ENCODE data around the gene CACNA1H.
"Not testable (repeated sequence)": the region's sequence is repeated elsewhere in the genome, so short reads cannot be mapped to it uniquely, and the experiment has no call there.

CACNA1H gene

DNA sequence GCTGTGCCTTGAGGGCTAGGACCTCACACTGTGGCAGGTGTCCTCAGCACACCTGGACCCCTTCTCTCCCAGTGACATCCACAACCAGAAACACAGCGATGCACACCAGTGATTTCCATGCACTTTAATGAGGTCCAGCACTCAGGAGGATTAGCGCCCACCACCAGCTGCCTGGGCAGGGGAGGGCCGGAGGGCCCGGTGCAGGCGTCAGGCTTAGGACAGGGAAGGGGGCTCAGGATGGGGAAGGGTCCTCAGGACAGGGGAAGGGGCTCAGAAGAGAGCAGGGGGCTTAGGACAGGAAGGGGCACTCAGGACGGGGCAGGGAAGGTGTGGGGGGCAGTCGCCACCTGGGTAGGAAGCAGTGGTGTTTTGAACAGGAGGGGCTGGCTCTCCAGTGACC lies 75.3 kb downstream of the CACNA1H start:
- not testable (repeated sequence) for DNase-seq (ENCODE audit: low read depth in 2 of 2)

DNA sequence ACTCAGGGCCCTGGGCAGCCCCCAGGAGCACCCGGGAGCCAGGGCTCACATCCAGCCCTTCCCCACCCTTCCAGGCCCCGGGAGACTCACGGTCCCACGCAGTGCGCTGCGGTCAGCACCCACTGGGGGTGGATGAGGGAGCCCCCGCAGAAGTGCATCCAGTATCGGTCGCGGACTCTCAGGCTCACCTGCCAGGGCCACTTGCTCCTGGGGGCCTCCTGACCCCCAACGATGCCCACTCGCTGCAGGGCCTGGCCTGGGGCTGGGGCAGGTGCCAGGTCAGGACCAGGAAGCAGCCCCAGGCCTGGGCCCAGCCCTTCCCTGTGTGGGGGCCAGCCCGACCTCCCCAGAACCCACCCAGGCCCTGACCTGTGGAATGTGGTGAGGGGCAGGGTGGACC lies 76.6 kb downstream of the CACNA1H start:
- not testable (repeated sequence) for DNase-seq (ENCODE audit: low read depth in 2 of 2)

DNA sequence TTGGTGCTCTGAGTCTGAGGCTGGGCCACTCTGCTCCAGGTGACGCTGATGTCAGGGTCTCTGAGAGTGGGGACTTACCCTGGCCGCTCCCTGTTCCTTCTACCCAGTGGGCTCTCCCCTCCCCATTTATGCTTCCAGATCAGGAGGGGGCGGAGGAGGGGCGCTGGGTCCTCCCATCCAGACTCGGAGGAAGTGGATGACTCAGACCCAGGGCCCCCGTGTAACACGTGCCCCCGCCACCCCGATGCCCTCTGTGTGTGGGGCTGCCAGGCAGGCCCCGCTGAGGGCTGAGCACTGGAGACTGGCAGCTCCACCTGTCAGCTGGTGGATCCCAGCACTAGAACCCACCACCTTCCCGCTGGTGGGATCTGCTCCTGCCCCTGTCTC lies 77.2 kb downstream of the CACNA1H start, which contains the start of gene TPSB2:
TPSB2 (minus strand) TSS at position 101 of the 387 bp plus-strand sequence. CDS start 233 bp downstream, outside the sequence.
- not testable (repeated sequence) for DNase-seq (ENCODE audit: low read depth in 2 of 2)

DNA sequence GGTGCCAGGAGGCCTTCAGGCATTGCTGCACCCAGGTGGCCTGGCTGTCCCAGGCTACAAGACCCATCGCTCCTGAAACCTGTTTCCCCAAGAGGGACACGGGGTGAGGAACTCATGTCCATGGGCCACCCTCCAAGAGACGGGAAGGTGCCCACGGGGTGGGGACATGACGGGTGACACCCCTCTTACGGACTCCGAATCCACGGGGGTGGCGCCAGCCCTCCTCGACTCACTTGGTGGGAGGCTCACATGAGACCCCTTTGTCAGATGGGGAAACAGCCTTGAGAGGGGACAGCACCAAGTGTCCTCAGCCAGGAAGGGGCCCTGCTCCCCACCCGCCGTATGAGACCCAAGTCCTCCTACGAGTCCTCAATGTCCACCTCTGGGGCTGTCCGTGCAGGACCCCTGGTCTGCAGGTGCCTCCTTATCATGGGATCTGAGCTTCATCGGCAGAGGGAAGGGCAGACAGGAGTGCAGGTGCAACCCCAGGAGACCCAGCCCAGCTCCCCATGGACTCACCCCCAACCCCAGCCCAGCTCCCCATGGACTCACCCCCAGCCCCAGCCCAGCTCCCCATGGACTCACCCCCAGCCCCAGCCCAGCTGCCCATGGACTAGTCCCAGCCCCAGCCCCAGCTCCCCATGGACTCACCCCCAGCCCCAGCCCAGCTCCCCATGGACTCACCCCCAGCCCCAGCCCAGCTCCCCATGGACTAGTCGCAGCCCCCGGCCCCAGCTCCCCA lies 77.7 kb downstream of the CACNA1H start:
- DNase-seq (ENCODE audit: low read depth in 2 of 2): not testable (repeated sequence)

DNA sequence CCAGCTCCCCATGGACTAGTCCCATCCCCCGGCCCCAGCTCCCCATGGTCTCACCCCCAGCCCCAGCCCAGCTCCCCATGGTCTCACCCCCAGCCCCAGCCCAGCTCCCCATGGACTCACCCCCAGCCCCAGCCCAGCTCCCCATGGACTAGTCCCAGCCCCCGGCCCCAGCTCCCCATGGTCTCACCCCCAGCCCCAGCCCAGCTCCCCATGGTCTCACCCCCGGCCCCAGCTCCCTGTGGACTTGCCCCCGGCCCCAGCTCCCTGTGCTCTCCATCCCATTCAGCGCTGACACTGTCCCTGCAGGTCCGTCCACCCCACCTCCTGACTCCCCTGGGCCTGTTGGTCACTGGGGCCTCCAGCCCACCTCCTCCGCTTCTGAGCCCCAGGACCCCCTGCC lies 78.4 kb downstream of the CACNA1H start:
- not testable (repeated sequence) for DNase-seq (ENCODE audit: low read depth in 2 of 2)

DNA sequence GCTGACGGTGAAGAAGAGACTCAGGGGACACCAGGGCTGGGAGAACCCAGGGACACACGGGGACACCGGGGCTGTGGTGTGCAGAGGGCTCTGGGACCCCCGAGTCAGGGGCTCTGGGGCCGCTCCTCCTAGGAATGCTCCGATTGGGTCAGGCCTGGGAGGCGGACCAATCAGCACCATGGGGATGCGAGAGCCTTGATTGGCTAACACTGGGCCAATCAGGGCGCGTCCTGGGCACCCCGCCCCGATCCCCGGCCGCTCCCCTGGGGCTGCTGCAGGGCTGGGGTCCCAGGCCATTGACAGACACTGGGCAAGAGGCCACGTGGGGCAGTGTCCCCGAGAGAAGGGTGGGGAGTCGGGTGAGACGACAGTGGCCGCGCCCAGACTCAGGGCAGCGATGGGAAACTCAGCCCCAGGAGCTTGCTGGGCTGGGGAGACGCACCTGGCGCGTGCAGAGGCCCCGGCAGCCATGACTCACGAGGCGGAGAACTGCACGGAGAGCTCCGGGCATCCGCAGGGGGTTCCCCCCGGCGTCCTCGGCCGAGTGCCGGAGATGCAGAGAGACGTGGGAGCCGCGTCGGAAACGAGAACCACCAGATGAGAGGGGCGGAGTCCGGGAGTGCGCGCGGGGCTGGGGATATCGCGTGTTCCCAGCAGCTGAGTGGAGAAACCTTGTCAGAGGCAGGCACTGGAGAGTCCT lies 79.3 kb downstream of the CACNA1H start:
- not testable (repeated sequence) for DNase-seq (ENCODE audit: low read depth in 2 of 2)

DNA sequence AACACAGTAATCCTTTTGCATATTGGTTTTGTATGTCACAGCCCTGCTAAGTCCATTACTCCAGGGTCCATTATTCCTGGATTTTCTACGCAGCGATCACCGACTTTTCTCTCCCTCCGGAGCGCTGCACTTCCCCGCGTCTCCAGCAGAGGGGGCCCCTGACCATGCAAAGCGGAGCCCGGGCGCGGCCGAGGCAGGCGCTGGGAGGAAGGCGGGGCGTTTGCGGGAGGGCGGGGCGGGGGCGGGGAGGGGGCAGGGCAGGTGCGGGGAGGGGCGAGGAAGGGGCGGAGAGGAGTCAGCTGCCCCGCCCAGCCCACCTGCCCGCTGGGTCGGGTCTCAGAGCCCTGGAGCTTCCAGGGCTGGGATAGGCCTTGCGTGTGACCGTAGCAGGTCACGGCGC lies 83.8 kb downstream of the CACNA1H start:
- DNase-seq (ENCODE audit: low read depth in 2 of 2): not testable (repeated sequence)

DNA sequence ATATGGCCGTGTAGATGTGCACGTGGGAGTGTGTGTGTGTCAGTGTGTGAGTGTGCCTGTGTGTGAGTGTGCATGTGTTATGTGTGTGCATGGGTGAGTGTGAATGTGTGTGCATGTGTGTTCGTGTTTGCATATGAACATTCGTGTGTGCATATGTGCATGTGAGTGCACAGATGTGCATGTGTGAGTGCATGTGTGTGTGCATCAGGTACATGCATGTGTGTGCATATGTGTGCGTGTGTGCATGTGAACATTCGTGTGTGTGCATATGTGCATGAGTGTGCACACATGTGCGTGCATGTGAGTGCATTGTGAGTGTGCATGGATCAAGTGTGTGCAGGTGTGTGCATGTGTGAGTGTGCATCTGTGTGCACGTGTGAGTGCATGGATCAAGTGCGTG lies 85.1 kb downstream of the CACNA1H start:
- DNase-seq (ENCODE audit: low read depth in 2 of 2): no peak

DNA sequence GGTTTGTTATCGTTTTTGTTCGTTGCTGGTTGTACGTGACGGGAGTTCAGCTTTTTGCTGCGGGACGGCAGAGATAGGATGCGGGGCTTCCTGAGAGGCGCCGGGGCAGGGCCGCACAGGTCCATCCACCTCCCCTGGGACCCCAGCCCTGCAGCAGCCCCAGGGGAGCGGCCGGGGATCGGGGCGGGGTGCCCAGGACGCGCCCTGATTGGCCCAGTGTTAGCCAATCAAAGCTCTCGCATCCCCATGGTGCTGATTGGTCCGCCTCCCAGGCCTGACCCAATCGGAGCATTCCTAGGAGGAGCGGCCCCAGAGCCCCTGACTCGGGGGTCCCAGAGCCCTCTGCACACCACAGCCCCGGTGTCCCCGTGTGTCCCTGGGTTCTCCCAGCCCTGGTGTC lies 86.0 kb downstream of the CACNA1H start:
- DNase-seq (ENCODE audit: low read depth in 2 of 2): not testable (repeated sequence)

DNA sequence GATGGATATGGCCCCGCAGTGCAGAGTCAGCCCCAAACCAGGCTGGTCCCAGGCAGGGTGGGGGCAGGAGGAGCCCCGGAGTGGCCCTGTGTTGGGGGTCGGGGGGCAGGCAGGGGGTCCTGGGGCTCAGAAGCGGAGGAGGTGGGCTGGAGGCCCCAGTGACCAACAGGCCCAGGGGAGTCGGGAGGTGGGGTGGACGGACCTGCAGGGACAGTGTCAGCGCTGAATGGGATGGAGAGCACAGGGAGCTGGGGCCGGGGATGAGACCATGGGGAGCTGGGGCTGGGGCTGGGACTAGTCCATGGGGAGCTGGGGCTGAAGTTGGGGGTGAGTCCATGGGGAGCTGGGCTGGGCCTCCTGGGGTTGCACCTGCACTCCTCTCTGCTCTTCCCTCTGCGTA lies 86.7 kb downstream of the CACNA1H start:
- DNase-seq (ENCODE audit: low read depth in 2 of 2): not testable (repeated sequence)

DNA sequence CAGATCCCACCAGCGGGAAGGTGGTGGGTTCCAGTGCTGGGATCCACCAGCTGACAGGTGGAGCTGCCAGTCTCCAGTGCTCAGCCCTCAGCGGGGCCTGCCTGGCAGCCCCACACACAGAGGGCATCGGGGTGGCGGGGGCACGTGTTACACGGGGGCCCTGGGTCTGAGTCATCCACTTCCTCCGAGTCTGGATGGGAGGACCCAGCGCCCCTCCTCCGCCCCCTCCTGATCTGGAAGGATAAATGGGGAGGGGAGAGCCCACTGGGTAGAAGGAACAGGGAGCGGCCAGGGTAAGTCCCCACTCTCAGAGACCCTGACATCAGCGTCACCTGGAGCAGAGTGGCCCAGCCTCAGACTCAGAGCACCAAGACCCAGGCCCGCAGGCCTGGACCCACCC lies 87.5 kb downstream of the CACNA1H start, which contains the start of gene TPSAB1:
TPSAB1 (plus strand) TSS at position 270 of the 400 bp plus-strand sequence. CDS start 234 bp downstream, outside the sequence.
- DNase-seq (ENCODE audit: low read depth in 2 of 2): not testable (repeated sequence)

DNA sequence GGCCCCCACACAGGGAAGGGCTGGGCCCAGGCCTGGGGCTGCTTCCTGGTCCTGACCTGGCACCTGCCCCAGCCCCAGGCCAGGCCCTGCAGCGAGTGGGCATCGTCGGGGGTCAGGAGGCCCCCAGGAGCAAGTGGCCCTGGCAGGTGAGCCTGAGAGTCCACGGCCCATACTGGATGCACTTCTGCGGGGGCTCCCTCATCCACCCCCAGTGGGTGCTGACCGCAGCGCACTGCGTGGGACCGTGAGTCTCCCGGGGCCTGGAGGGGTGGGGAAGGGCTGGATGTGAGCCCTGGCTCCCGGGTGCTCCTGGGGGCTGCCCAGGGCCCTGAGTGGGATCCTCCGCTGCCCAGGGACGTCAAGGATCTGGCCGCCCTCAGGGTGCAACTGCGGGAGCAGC lies 88.2 kb downstream of the CACNA1H start:
- not testable (repeated sequence) for DNase-seq (ENCODE audit: low read depth in 2 of 2)

DNA sequence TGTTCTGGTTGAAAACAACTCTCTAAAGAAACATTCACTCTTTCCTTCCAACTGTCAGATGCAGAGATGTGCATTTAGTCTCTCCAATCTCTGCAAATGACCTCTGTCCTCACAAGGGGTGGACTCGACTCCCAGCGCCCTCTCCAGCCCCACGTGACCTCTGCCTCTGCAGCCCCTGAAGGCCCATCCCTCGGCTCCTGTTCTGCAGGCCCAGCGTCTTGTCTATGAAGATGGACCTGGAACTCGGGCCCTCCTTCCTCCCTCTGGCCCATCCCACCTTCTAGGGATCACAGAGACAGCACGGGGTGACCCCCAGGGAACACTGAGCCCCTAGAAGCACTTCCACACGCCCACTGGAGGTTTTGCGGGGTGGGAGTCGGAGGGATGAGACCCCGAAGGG lies 90.5 kb downstream of the CACNA1H start:
- DNase-seq (ENCODE audit: low read depth in 2 of 2): not testable (repeated sequence)

DNA sequence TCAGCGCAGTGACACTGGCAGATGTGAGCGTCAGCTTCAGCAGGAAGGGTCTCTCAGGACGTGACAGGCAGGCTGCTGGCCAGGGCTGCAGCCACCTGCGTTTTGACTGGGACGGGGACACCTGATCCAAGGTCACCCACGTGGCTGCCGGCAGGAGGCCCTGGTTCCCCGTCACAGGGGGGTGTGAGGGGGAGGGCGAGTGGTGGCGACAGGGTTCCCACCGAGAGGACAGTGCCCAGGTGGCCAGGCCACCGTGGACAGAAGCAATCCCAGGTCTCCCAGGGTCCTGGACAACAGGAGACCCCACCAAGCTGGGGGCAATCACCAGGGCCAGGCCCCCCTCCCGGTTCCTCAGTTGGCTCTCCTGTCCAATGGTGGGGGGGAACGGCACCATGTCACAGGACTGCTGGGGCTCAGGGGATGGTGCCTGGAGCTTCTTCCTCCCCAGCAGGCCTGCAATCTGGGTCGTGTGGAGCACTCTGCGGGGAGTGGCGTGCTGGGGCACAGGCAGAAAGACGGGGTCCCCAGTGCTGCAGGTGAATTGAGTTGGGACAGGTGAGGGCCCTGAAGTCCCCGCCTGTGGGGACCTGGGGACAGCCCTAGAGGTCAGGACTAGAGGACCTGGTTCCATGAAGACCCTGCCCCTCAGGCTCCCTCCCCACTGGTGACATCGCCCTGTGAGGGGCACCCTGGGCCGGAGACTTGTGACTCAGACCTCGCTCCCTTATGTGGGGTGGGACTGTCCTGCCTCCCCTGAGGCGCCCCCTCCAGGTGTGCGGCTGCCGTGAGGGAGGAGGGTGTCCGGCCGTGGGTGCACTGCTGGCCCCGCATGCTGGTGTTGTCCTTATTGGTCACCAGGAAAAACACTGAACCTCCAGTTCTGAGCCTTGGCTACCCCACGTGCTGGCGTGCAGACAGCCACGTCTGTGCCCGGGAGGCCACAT lies 91.3 kb downstream of the CACNA1H start:
- not testable (repeated sequence) for DNase-seq (ENCODE audit: low read depth in 2 of 2)

DNA sequence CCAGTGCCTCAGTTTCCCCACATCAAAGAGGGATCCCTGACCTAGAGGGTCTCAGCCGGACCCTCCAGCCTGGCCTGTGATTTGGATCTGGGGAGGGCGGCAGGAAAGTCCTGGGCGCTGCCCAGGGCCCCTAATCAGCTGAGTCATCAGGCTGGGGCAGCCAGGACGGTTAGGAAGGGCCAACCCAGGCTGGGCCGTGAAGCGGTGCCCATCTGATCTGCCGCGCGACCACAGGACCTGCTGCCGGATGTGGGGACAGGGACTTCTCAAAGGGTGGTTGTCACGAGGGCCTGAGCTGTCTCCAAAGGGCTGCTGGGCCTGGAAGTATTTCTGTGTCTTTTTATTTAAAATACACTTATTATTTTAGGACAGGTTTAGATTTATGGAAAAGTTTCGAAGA lies 92.0 kb downstream of the CACNA1H start:
- no peak for DNase-seq (ENCODE audit: low read depth in 2 of 2)

DNA sequence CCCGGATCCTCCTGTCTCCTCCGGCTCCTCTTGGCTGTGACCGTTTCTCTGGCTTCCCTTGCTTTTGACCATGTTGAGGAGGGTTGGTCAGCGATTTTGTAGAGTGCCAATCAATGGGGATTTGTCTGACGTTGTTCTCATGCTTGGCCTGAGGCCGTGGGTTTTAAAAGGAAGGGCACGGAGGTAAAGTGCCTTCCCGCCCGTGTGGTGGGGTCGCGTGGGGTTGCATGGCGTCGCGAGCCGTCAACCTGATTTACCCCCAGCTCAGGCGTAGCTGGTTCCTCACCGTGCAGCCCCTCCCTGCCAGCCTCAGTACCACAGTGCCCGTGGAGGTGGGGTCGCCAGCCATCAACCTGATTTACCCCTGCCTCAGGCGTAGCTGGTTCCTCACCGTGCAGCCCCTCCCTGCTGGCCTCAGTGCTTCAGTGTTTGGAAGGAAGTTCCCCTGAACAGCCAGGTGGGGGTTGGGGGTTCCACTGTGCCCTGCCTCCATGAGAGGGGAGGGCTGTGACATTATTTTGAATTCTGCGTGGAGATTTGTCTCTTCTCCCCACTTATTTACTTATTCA lies 92.6 kb downstream of the CACNA1H start:
- no peak for DNase-seq (ENCODE audit: low read depth in 2 of 2)

DNA sequence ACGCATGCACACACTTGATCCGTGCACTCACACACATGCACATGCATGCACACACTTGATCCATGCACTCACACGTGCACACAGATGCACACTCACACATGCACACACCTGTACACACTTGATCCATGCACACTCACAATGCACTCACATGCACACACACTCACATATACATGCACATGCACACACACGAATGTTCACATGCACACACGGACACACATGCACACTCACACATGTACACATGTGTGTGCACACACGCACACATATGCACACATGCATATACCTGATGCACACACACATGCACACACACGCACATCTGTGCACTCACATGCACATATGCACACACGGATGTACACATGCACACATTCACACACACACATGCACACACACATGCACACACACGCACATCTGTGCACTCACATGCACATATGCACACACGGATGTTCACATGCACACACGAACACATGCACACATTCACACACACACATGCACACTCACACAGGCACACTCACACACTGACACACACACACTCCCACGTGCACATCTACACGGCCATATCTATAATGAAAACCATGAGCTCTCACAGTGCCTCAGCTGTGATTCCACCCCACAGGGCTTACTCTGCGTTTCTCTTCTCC lies 95.1 kb downstream of the CACNA1H start:
- not testable (repeated sequence) for DNase-seq (ENCODE audit: low read depth in 2 of 2)

DNA sequence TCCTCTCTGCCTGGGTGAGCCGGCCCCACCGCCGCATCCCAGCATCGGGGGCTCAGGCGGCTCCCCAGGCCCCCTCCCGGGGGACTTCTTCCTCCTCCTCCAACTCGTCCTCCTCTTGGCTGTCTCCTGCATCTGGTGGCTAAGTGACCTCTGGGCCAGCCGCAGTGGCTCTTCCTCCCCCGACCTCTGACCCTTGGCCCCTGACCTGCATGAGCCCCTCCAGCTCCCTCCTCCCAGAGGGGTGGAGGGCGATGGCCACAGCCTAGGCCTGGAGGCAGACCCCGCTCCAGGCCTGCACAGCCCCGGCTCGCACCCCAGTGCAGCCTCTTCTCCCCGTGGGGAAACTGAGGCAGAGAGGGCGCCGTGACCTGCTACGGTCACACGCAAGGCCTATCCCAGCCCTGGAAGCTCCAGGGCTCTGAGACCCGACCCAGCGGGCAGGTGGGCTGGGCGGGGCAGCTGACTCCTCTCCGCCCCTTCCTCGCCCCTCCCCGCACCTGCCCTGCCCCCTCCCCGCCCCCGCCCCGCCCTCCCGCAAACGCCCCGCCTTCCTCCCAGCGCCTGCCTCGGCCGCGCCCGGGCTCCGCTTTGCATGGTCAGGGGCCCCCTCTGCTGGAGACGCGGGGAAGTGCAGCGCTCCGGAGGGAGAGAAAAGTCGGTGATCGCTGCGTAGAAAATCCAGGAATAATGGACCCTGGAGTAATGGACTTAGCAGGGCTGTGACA lies 96.3 kb downstream of the CACNA1H start:
- DNase-seq (ENCODE audit: low read depth in 2 of 2): not testable (repeated sequence)

DNA sequence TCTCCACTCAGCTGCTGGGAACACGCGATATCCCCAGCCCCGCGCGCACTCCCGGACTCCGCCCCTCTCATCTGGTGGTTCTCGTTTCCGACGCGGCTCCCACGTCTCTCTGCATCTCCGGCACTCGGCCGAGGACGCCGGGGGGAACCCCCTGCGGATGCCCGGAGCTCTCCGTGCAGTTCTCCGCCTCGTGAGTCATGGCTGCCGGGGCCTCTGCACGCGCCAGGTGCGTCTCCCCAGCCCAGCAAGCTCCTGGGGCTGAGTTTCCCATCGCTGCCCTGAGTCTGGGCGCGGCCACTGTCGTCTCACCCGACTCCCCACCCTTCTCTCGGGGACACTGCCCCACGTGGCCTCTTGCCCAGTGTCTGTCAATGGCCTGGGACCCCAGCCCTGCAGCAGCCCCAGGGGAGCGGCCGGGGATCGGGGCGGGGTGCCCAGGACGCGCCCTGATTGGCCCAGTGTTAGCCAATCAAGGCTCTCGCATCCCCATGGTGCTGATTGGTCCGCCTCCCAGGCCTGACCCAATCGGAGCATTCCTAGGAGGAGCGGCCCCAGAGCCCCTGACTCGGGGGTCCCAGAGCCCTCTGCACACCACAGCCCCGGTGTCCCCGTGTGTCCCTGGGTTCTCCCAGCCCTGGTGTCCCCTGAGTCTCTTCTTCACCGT lies 100.9 kb downstream of the CACNA1H start:
- DNase-seq (ENCODE audit: low read depth in 2 of 2): not testable (repeated sequence)

DNA sequence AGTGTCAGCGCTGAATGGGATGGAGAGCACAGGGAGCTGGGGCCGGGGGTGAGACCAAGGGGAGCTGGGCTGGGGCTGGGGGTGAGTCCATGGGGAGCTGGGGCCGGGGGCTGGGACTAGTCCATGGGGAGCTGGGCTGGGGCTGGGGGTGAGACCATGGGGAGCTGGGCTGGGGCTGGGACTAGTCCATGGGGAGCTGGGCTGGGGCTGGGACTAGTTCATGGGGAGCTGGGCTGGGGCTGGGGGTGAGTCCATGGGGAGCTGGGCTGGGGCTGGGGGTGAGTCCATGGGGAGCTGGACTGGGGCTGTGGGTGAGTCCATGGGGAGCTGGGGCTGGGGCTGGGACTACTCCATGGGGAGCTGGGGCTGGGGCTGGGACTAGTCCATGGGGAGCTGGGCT lies 101.9 kb downstream of the CACNA1H start:
- DNase-seq (ENCODE audit: low read depth in 2 of 2): not testable (repeated sequence)
